Lower leg skin (tissue), 4 donors: Measurements from ENCODE around the gene PAEP. TPM values are rescaled to one million over a fixed set of nuclear protein-coding genes. Genes with fewer than 3 reads are reported as not detected.

Experiments
- DNase-seq, 2 donors: peaks; one replicate each; pipeline ENCODE4 v3.0.0-alpha.2; 2019; ENCODE audit warnings: low spot score in 2 of 2
- H3K4me3 ChIP-seq: fragments of 200-600 bp; sonication (generic); 2 replicates; pipeline ENCODE4 v1.5.1; 2017; ENCODE audit warnings: mild to moderate bottlenecking, low read depth; ENCODE audit not compliant: poor library complexity, severe bottlenecking
- POLR2A ChIP-seq, 2 donors: fragments of 450-650 bp; IDR thresholded peaks; one replicate each; pipeline ENCODE4 v1.6.1; 2016 to 2017; ENCODE audit warnings: antibody characterized with exemption in 2 of 2, mild to moderate bottlenecking in 1 of 2, moderate library complexity in 1 of 2
- WGBS, 2 donors: methylation state at CpG; one replicate each; pipeline ENCODE4 v1.1.5; 2018; 5-methylcytosine and 5-hydroxymethylcytosine counted together
- intact Hi-C: fragments of 100-400 bp; cut with DNase I; formaldehyde crosslinking; loops from one replicate; pipeline ENCODE4 v1.15.0; 2023; ENCODE audit warnings: low total_unique reads
- total RNA-seq, 4 donors: library from RNA; depleted of rRNA; stranded (reverse); fragments of >200 nt; gene quantifications; one replicate each; pipeline ENCODE4 v1.1.0, GENCODE V29; 2016
- TF ChIP-seq, protein P1 (sequence below), 3 donors: fragments of 450-650 bp; IDR thresholded peaks; one replicate each; pipeline ENCODE4 v1.5.1; 2016; ENCODE audit warnings: antibody characterized with exemption in 3 of 3, mild to moderate bottlenecking in 3 of 3, moderate library complexity in 2 of 3

The PAEP gene
- total RNA-seq, 4 donors from 2014 or later, result 0.71 to 2.7 (median 0.89) TPM; not detected in 1

DNA sequence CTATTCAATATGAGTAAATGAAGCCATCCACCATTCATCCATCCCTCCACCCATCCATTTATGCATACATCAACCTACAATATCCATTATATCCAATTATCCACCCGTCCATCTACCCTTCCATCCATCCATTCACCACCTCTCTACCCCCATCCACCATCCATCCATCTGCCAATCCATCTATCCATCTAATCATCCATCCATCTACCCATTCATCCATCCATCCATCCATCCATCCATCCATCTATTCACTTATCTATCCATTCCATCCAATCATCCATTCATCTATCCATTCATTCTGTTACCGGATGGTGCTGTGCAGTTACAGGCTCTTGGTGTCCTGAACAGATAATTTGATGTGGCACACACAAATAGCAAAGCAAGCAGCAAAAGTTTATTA, 10.7 kb downstream of the PAEP start:
- 81% methylated on average over 2 of the region's 2 CpGs for WGBS, 2 donors
- H3K4me3 ChIP-seq, result no peak overlapping the region
- intact Hi-C loops, result no loop called here
- DNase-seq, result no peak
- no peak for TF ChIP-seq POLR2A (IDR thresholded peaks at IDR 0.05)

DNA sequence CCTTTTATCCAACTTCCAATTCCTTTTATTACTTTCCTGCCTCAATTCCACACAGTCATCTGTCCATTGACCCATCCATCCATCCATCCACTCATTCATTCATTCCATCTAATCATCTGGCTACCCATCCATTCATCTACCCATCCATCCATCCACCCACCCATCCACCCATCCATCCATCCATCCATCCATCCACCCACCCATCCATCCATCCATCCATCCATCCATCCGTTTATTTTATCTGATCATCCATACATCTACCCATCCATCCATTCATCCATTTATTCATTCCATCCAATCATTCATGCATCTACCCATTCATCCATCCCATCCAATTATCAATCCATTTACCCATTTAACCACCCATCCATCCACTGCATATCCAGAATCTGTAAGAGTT, 11.6 kb downstream of the PAEP start:
- intact Hi-C loops, result no loop called here
- WGBS, 2 donors, result 77 to 83% methylated on average over 1 of the region's 1 CpG
- H3K4me3 ChIP-seq, result no peak overlapping the region
- no peak for TF ChIP-seq POLR2A (IDR thresholded peaks at IDR 0.05)
- TF ChIP-seq, protein P1, sequence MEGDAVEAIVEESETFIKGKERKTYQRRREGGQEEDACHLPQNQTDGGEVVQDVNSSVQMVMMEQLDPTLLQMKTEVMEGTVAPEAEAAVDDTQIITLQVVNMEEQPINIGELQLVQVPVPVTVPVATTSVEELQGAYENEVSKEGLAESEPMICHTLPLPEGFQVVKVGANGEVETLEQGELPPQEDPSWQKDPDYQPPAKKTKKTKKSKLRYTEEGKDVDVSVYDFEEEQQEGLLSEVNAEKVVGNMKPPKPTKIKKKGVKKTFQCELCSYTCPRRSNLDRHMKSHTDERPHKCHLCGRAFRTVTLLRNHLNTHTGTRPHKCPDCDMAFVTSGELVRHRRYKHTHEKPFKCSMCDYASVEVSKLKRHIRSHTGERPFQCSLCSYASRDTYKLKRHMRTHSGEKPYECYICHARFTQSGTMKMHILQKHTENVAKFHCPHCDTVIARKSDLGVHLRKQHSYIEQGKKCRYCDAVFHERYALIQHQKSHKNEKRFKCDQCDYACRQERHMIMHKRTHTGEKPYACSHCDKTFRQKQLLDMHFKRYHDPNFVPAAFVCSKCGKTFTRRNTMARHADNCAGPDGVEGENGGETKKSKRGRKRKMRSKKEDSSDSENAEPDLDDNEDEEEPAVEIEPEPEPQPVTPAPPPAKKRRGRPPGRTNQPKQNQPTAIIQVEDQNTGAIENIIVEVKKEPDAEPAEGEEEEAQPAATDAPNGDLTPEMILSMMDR (IDR thresholded peaks at IDR 0.05), result no peak
- no peak for DNase-seq

DNA sequence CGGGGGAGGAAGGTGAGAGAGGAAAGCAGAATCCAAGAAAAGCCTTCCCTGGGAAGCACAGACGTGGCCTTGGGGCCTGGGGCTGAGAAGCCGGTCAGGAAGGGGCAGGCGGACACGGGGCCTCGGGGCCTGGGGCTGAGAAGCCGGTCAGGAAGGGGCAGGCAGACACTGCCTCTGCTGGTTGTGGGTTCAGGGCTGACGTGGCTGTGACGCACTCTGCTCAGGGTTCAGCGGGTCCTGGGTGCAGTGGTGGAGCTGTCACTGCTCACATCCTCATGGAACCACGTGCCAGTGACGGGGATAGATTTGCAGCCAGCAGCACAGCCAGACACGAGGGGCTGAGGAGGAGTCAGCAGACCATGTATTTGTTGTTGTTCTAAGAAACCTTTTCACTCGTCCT, 12.8 kb downstream of the PAEP start:
- H3K4me3 ChIP-seq, result no peak overlapping the region
- intact Hi-C loops, result no loop called here
- DNase-seq, result peak in 1 of 2 donors; percentile 15
- TF ChIP-seq POLR2A (IDR thresholded peaks at IDR 0.05), result no peak
- TF ChIP-seq, protein P1 (IDR thresholded peaks at IDR 0.05), result no peak
- 75 to 78% methylated on average over 14 of the region's 14 CpGs for WGBS, 2 donors

DNA sequence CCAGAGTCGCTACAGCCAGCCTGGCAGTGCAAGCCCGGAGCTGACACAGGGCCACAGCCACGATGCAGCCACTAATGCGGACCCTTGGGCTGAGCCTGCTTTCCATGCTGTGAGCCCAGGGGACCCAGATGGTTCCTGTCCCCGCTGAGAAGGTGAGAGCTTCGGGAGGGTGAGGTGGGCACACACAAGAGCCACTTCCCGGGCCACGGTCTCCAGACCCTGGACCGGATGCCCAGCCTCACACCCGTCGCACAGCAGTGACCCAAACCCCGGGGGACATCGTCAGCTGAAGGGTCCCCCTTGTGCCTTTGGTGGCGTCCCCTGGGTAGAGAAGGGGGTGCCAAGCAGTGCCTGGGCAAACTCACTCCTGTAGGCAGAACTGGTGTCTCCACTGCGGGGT, 13.4 kb downstream of the PAEP start:
- no peak for TF ChIP-seq POLR2A (IDR thresholded peaks at IDR 0.05)
- TF ChIP-seq, protein P1 (IDR thresholded peaks at IDR 0.05), result no peak
- intact Hi-C loops, result no loop called here
- H3K4me3 ChIP-seq, result no peak overlapping the region
- DNase-seq, result no peak
- 85 to 87% methylated on average over 10 to 15 of the region's 15 CpGs for WGBS, 2 donors

DNA sequence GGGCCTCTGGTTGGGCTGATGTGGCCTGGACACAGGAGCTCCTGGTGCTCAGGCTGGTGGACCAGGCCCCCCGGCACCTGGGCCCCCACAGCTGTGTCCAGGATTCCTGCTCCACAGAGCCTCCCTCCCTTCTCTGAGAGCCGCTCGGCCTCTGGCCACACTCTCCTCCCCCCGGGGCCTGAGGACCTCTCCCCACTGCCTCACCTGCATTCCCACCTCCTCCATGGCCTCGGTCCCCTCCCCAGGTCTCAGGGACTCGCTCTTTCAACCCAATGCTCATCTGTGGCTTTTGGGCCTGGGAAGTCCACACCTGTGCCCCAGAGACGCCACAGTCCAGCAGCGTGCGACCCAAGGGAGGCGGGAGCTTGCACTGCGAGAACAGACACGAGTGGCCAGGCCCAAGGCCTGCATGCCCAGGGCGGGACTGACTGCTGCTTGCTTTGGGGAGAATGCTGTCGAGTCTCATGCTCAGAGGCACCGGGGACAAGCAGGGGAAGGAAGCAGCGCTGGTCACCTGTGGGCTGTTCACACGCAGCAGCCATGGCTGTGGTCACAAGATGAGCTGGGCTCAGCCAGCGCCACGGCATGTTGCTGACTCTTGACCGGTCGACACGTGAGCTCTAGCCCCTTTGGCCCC, 14.6 kb downstream of the PAEP start:
- WGBS, 2 donors, result 83 to 85% methylated on average over 20 to 22 of the region's 22 CpGs
- H3K4me3 ChIP-seq, result no peak overlapping the region
- TF ChIP-seq, protein P1 (IDR thresholded peaks at IDR 0.05), result no peak
- TF ChIP-seq POLR2A (IDR thresholded peaks at IDR 0.05), result no peak
- intact Hi-C loops, result no loop called here
- DNase-seq, result no peak

DNA sequence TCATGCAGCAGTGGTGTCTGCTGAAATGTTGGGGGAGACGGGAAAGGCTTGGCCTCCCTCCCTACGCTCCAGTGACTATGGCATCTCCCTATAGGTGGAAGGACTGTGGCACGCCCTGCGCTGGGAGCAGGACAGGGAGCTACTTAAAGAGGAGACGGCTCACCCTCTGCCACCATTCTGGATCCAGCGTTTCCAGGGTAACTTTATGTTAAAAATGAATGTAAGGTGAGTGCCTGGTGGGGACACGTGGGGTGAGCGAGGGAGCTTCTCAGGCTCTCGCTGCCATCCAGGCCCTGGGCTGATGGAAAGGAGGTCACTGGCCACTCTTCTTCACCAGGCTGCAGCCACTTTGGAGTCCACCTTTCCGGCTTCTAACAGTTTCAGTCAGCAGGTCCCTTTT, 15.7 kb downstream of the PAEP start:
- peak in 1 of 2 donors; percentile 74 for DNase-seq
- 85 to 86% methylated on average over 10 of the region's 10 CpGs for WGBS, 2 donors
- H3K4me3 ChIP-seq, result no peak overlapping the region
- intact Hi-C loops, result no loop called here
- TF ChIP-seq, protein P1 (IDR thresholded peaks at IDR 0.05), result no peak
- no peak for TF ChIP-seq POLR2A (IDR thresholded peaks at IDR 0.05)
